ENCODE data around the gene PUS3.

PUS3 gene

GRCh38 chr11:125939081-125939521 lies 36.1 kb upstream of the PUS3 start:
- Histone ChIP-seq H3K27ac (ENCODE audit: extremely low read depth, low read depth, low read length) (no peak overlapping the region), H3K9me3 (ENCODE audit: control insufficient read depth, insufficient read depth, low read depth, low read length) (no peaks in the 10 kb centered on the region), H3K4me1 (ENCODE audit: control insufficient read depth, insufficient read depth, low read length) (no peaks in the 10 kb centered on the region), H3K4me3 (ENCODE audit: low read depth, low read length) (no peak overlapping the region), H3K36me3 (ENCODE audit: control insufficient read depth in 2 of 2, insufficient read depth in 1 of 2, low read length in 2 of 2) (no peaks in the 10 kb centered on the region)
- ChIA-PET CTCF (interaction anchor here (1.1 to 1.9 kb wide), 5 partner anchors 9 to 255 kb away, joined by 3 to 8 read pairs (median 6); no protein-coding TSS in a partner anchor), POLR2A (no interaction called here)
- TF ChIP-seq ZNF362 (tag by site-specific recombination; IDR thresholded peaks at IDR 0.05), result no peak
- TF ChIP-seq MYNN (tag by site-specific recombination; IDR thresholded peaks at IDR 0.05; ENCODE audit: borderline replicate concordance), result no peak
- no peak for TF ChIP-seq ZNF391 (tag by site-specific recombination; IDR thresholded peaks at IDR 0.05; ENCODE audit: borderline replicate concordance, low read depth)
- no peak for TF ChIP-seq WT1 (tag by site-specific recombination; IDR thresholded peaks at IDR 0.05)
- TF ChIP-seq KLF9 (tag by site-specific recombination; IDR thresholded peaks at IDR 0.05; ENCODE audit: low read depth), result no peak
- no peak for TF ChIP-seq AEBP2 (tag by site-specific recombination; IDR thresholded peaks at IDR 0.05; ENCODE audit: borderline replicate concordance)
- TF ChIP-seq ZNF24 (tag by site-specific recombination; IDR thresholded peaks at IDR 0.05), result no peak
- TF ChIP-seq ZNF530 (tag by site-specific recombination; IDR thresholded peaks at IDR 0.05; ENCODE audit: low read depth), result no peak
- no peak for TF ChIP-seq ZNF114 (tag by site-specific recombination; IDR thresholded peaks at IDR 0.05)
- TF ChIP-seq ZFP69B (tag by site-specific recombination; IDR thresholded peaks at IDR 0.05), result no peak
- TF ChIP-seq ZNF433 (tag by site-specific recombination; IDR thresholded peaks at IDR 0.05; ENCODE audit: low read depth), result no peak
- no peak for TF ChIP-seq ZNF76 (tag by site-specific recombination; IDR thresholded peaks at IDR 0.05; ENCODE audit: borderline replicate concordance, low read depth)
- TF ChIP-seq ZNF366 (tag by site-specific recombination; conservative IDR thresholded peaks at IDR 0.05), result no peak
- TF ChIP-seq ZNF600 (tag by site-specific recombination; IDR thresholded peaks at IDR 0.05), result no peak
- TF ChIP-seq TRIM28 (IDR thresholded peaks at IDR 0.05; ENCODE audit: borderline replicate concordance, low read length), result no peak
- TF ChIP-seq PRDM10 (tag by site-specific recombination; IDR thresholded peaks at IDR 0.05), result no peak

- CTCF ChIA-PET, result interaction anchor here (1.7 to 1.9 kb wide), 3 partner anchors 16 to 255 kb away, joined by 6 to 8 read pairs (median 6); no protein-coding TSS in a partner anchor
Measured at GRCh38 chr11:125938418-125938817, 35.4 kb upstream of the PUS3 start.

More at GRCh38 chr11:125938418-125938817, 35.4 kb upstream of the PUS3 start:
- no peaks in the 10 kb centered on the region for H3K9me3 ChIP-seq (ENCODE audit: control insufficient read depth, insufficient read depth, low read depth, low read length)
- no peaks in the 10 kb centered on the region for H3K4me1 ChIP-seq (ENCODE audit: control insufficient read depth, insufficient read depth, low read length)
- H3K36me3 ChIP-seq (ENCODE audit: control insufficient read depth in 2 of 2, insufficient read depth in 1 of 2, low read length in 2 of 2), result no peaks in the 10 kb centered on the region
- H3K4me3 ChIP-seq (ENCODE audit: low read depth, low read length), result no peak overlapping the region
- H3K27ac ChIP-seq (ENCODE audit: extremely low read depth, low read depth, low read length), result no peak overlapping the region
- POLR2A ChIA-PET, result no interaction called here
- TF ChIP-seq ZBTB20 (tag by site-specific recombination; IDR thresholded peaks at IDR 0.05) (no peak), ZBTB11 (tag by site-specific recombination; conservative IDR thresholded peaks at IDR 0.05; ENCODE audit: low read depth) (peak; percentile 28; the same call in 1 of the 2 replicates)

All from HEK293 (cell line).